ENCODE results near the gene RSF1.

GRCh38 chr11:77734890-77735289, 85.6 kb downstream of the RSF1 start:
- TF ChIP-seq SUZ12 (IDR thresholded peaks at IDR 0.05; ENCODE audit: extremely low read depth, insufficient read depth, insufficient read length) (no peak), YY1 (IDR thresholded peaks at IDR 0.05; ENCODE audit: insufficient read depth, insufficient read length) (no peak)

All from NT2/D1 (cell line).